AG08395 (cell line): ENCODE data around the gene AJAP1.
"Not testable (repeated sequence)": the region's sequence is repeated elsewhere in the genome, so short reads cannot be mapped to it uniquely, and the experiment has no call there.

Experiments
- DNase-seq: peaks from one replicate; pipeline ENCODE4 v3.0.0; 2012; ENCODE audit warnings: mixed read lengths, low spot score

Gene AJAP1, protein sequence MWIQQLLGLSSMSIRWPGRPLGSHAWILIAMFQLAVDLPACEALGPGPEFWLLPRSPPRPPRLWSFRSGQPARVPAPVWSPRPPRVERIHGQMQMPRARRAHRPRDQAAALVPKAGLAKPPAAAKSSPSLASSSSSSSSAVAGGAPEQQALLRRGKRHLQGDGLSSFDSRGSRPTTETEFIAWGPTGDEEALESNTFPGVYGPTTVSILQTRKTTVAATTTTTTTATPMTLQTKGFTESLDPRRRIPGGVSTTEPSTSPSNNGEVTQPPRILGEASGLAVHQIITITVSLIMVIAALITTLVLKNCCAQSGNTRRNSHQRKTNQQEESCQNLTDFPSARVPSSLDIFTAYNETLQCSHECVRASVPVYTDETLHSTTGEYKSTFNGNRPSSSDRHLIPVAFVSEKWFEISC

DNA sequence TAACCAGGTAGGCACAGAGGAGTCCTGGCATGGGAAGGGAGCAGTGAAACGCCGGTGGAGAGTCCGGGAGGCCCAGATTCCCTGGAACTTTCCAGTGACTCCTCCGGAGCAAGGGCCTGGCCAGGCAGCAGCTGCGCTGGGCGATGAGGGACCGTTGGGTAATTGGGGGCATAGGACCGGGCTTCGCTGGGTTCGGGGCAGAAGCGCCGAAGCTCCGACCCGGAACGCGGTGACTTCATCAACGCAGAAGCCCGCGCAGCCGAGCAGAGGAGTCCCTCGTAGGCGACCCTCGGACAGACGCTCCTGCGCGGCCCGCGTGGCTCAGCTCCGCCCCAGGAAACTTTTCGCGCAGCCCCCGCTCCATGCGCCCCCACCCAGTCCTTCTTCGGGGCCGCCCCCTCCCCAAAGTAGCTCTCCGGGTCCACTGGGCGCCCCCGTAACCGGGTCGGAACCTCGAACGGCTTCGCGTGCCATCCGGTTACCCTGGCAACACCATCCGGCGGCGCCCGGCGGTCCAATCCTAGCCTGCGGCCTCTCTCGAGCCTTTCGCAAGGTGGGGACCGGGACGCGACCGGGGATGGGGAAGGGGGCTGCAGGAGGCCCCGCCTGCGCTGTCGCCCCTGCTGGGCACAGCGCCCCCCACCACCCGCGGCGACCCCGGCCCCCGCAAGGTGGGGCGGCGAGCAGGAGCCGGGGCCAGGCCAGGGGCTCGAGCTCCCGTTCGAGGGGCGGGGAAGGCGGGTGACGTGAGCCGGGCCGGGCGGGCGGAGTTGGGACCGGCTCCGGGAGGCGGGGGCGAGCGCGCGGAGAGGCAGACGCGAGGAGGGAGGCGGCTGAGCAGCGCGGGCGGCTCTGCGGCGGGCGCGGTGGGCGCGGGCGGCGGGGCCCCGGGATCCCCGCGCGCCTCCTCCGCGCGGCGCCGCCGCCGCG is at the start of gene AJAP1:
Gene AJAP1 (plus strand): TSS at position 814 of the 930 bp plus-strand sequence. CDS start 817 bp downstream, outside the sequence.
- no peak for DNase-seq

DNA sequence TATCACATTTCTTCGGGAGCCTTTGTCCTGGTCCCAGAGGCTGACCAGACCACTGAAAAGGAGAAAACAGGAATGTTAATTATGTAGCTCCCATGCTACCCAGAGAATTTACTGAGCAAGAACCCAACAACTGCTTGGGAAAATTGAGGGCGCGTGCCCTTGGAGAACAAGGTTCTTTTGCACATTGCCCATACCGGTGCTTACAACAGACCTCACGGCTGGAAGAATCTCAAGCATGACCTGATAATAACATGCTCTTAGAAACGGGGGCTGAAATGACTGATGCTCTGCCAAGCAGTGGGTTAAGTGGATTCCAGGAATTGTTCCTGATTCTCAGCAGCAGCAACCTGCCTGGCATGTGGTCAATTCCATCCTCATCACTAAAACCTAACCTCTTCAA is 49.3 kb upstream of the AJAP1 start:
- DNase-seq: no peak

DNA sequence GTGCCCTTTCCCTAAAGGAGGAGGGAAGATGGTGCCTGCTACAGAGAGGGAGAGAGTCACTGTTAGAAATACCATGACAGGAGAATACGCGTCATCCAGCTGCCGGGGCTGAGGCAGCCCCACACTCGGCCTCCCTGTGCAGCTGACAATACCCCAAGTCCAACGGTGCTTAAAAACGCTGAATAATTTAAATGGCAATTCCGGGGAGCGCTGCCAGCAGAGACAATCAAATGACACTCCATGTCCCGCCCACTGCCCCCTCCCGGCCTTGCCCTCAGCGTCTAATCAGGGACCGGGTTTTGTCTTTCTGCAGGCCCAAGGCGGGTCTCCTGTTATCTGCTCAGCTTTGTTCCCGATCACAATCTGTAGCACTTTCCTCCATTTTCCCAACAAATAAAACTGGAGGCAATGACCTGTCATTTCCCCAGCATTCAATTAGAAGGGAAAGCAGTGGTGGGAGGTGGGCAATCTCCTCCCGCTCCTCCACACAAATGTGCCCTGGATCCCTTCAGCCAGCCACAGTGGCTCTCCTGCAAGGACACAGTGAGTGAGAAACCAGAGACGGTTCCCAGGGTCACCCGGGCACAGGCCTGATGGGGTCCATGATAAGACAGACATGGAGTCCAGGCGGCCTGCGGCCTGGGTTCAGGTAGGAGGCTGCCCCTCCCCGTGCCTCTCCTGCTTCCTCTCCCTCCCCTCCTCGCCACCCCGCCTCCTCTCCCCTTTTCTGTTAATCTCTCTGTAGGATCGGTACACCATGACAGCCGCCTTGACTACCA is 42.7 kb upstream of the AJAP1 start:
- DNase-seq: no peak

DNA sequence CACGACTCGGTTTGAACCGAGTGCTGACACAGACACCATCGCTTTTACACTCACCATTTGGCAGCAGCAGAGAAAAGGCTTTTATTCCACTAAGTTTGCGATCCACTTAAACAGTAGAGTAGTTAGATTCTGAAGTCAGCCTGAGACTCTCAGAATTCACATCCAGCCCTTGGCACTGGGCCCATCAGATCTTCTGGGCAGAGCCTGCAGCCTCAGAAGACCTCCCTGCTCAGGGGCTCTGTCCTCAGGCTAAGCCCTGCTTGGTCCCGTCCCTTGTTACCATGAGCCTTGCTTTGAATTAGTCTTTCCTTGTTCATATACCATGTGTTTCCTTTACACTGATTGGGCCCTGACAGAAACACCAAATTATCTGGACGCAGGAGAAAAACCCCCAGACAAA is 41.4 kb upstream of the AJAP1 start:
- DNase-seq: no peak

DNA sequence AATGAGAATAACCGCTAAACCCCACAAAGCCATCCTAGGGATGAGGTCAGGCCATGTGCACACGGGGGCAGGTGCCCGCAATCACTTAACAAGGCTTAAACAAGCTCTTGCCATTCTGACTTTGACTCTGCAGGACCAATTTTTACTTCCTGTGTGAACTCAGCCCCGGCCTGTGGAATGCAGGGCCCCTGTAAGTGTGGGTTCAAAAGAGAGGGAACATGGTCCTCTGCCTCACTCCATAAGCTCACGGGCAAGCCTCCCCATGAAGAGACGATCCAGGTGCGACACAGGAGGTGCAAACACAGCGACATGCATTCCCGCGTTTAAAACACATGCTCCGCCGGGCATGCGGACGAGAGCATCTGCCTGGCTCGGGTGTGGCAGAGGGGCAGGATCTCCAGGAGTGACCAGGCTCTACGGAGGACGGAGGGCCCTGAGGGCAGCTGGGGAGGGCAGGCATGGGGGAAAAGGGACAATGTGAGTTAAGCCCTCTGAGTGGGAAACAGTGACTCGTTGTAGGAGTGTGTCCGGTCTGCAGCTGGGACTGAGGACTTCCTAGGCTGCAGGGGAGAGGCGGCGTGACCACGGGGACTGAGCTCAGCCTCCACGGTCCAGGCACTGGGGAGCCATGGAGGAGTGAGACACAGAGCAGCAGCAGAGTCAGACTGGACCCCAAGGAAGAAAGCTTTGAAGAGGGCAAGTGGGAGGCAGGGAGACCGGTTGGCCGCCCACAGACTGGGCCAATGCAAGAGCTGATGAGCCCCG is 40.6 kb upstream of the AJAP1 start:
- no peak for DNase-seq

DNA sequence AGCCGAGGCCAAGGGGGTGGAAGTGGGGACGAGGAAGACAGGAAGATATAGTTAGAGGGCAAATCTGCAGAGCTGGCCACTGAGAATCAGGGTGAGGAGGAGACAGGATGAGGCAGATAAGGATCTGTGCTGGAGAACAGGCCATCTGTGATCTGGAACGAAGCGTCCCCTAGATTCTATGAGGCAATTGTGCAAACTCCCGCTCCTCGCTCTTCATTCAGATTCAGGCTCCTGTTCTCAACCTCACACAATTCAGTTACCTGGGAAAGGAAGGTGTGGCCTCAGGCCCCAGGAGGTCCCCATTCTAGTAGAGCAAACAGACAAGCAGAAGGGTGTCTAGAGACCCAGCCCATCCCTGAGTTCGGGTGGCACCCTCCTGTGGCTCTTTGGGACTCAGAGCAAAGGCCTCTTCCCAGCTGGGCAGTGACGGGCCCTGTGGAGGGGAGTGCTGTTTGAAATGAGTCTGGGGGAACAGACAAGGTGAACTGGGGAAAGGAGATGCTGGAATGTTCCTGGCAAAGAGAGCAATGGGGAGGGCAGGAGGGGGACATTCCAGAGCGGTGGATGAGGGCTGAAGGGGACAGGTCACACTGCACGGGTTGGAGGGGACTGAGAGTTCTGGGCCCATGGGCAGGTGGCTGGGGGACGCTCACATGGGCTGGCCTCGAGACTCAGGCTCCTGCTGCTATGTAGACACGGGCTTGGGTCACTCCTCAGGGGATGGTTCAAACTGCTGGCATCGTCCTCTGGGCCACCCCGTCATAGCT is 39.9 kb upstream of the AJAP1 start:
- no peak for DNase-seq

DNA sequence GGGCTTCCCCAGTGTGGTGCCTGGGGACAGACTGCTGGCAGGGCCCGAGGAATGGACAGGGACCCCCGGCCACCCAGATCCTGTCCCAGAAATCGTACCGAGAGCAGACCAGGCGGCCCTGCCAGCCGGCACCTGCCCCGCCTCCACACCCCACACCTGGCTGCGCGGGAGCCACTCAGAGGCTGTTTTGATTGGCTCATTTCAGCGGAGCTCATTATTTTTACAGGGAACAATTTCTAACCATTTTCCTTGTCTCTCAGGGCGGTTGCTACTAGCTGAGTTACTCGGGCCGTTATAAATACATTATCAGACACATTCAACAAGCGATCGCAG is 39.3 kb upstream of the AJAP1 start:
- DNase-seq: no peak

DNA sequence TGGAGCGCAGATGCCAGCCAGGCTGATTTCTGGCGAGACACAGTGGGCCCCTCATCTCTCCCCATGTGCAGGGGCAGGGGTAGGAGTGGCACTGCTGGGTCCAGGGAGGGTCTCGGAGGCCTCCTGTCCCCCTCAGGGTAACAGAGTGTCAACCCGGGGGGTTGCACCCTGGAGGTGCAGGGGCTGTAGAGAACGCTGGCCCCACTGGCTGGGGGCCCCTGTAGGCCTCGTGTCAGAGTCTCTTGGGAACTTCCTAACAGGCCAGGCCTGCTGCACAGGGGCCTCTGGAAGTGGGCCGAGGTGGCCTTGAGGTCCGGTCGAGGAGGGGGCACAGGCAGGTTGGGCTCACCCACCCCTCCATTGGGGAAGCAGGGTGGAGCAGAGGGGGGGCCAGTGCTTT is 38.9 kb upstream of the AJAP1 start:
- DNase-seq: no peak

DNA sequence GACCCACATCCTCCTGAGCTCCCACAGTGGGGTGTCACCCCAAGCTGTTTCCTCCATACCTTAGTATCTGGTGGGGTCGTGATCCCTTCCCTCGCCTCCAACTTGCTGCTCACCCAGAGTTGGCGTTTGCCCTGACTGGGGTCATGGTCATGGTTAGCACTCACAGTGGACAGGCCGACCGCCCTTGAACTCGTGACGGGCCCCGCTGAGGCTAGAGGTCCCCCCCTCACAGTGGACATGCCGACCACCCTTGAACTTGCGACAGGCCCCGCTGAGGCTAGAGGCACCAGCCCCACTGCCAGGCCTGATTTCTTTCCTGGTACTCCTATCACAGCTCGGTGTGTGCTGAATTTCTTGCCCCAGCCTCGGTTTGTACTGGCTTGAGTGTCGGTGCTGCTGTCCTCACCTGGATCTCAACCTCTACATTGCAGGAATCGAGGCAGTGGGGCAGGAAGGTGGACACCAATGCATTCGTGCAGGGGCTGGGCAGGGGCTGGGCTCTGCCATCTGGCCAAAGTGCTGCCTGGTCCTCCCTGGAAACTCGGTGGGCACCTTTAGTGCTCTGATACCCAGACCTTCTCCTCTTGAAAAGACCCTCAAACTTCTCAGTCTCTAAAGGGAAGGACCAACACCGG is 37.5 kb upstream of the AJAP1 start:
- no peak for DNase-seq

DNA sequence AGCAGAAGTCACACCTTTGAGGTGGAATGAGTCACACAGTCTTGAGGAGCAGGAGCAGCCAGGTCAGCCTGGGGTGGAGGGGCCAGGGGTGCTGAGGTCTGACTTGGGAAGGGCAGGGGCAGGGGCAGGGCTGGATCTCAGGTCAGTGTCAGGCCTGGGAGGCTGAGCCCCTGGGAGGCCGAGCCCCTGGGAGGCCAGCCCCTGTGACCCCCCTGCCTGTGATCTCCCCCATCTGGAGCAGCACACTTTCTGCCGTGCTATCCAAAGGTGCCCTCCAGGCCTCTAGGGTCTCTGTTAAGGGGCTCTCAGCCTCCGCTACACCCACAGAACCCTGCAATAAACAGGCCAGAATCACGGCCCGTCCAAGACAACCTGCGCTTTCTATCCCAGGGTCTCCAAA is 36.9 kb upstream of the AJAP1 start:
- no peak for DNase-seq

DNA sequence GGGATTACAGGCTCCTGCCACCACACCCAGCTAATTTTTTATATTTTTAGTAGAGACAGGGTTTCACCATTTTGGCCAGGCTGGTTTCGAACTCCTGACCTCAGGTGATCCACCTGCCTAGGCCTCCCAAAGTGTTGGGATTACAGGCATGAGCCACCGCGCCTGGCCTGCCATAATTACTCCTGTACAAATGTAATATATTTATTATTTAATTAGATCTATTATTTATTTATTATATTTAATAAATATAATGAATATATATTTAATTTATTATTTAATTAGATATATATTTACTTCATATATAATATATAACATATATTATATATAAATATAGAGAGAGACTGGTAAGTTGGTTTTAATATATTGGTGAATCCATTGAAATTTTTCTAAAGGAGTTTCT is 35.6 kb upstream of the AJAP1 start:
- DNase-seq: not testable (repeated sequence)

DNA sequence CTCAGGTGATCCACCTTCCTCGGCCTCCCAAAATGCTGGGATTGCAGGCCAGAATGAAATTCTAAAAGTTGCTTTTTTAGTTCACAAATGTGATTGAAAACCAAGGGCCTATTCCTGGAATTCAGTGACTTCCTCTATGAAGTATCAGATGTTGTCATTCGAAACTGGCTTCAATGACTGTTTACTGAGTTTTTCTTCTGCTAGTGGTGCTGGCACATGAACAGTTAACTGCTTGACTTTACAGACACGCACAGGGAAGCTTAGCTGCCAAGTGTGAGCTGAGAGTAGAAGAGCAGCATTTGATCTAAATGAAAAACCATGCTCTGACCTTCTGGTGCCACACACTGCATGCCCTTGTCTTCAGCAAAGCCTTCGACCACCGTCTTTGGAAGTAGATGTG is 32.8 kb upstream of the AJAP1 start:
- no peak for DNase-seq

DNA sequence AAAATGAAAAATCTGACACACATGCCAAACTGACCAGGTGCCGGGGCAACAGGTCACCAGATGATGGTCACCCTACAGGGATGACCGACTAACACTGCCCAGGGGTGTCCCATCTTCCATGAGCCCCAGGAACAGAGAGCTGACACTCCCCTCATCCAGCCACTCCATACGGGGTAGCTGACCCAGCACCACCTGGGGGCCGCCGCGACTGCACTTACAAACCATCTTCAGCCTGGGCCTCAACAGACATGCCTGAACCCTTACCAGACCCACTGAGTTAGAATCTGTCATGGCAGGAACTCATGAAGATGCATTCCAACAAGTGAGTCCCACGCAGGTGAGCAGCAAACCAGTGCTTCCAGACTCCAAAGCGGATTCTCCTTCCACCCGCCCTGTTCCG is 31.6 kb upstream of the AJAP1 start:
- no peak for DNase-seq

DNA sequence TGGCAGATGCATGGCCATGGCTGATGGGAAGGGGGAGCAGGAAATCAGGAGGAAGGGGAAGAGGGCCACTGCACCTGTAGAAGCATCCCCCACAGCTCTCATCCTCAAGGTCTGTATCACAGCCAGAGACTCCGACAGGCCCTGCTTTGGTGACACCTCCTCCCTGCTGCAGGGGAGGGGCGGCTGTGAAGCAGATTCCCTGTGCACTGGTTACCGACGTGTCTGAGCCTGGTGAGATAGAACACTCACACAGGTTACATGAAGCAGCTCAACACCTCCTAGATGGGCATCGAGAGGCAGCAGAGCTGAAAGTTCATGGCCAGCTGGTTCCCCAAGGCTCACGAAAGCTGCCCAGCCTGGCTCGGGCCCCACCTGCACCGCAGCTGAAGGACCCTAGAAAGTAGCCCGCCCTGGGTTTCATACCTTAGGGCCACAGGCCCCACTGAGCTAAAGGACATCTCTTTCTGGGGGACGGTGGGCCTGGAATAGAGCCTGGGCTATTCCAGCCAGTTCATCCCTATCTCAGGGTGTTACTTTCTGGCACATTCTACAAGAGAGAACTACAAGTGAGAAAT is 30.2 kb upstream of the AJAP1 start:
- DNase-seq: no peak

DNA sequence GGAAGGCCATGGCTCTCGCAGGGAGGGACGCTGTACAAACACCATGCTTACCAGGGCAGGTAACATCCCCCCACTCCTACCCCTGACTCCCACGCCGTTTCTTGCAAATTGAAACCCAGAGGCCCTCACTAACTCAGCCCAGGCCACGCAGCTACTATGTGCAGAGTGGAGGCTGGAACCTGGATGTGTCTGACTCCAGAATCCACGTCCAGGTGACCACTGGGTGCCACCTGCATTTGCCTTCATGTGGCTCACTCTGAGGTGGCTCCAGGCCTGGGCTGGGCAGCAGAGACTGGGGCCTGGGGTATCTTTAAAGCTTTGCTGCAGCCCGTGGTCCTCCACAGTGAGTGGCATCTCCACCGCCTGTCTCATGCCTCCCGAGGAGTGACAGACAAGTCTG is 29.6 kb upstream of the AJAP1 start:
- no peak for DNase-seq

DNA sequence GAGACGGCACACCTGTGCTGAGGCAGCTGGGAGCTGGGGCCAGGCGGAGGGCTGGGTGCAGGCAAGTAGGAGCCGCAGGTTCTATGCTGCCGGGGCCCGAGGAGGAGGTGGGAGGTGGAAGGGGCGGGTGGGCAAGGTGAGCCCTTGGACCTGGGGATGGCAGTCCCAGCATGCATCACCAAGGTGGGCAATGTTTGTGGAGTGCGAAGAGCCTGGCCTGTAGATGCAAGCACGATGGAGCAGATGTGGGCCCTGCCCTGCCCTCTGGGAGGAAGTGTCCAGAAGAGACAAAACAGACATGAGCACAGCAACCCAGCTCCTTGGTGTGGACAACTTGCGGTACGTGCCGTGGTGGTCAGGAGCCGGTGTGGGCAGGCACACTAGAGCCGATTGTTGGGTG is 28.3 kb upstream of the AJAP1 start:
- DNase-seq: no peak

DNA sequence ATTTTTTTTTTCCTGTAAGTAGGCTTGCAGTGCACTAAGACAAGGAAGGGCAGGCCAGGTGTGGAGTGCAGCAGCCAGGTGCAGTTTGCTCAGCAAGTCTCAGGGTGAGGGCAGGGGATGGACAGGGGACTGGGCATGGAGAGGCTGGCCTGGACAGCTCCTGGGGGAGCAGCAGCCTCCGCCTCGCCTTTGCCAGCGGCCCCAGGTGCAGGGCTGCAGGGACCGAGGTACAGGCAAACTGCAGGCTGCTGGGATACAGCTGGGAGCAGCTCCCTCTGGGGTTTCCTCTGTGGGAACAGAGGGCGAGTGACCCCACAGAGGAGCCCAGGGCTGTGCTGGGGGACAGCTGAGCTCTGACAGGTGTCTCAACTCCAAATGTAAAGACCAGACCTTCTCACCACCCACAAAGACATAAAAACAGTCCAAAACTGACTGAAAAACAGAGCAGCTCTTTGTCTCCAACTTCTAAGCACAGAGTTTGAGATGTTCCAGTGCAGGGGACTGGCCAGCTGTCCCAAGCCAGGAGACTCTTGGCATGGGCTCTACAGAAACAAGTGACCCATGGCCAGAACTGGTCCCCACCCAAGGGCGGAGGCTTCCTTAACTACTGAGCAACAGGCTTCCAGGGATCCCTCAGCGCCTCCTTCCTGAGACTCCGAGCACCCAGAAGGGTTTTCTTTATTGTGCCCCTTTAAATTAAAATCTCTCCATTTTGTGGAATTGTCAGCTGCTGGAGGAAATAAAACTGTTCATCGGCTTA is 27.7 kb upstream of the AJAP1 start:
- no peak for DNase-seq

DNA sequence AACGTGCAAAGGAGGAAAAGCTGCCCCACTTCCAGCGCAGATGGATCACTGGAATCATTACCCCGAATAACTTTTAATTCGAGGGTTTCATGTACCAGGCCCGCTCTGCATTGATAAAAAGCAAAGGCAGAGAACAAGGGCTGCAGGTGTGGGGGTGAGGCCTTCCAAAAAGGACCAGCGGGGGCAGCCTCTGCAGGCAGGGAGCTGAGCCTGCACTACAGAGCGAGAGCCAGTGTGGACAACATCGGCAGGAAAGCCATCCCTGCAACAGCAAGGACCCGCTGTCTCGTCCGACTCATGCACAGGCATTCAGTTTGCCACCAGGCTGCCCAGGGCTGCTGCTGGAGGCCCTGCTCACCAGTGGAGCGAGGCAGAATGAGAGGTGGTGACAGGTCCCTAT is 27.1 kb upstream of the AJAP1 start:
- DNase-seq: no peak

DNA sequence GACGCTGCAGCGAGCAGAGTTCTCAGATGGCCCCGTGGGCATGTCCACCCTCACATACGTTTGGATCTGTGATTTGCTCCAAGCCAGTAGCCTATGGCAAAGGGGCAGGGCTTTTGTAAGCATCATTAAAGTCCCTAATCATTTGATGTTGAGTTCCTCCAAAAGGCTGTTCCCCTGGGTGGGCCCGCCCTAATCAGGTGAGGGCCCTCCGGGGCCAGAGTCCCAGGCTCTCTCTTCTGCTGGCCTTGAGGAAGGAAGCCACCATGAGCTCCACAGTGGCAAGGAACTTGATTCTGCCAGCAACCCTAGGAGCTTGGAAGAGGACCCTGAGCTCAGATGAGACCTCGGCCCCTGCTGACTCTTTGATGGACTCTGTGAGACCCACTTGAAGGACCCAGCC is 25.4 kb upstream of the AJAP1 start:
- DNase-seq: no peak
